DND-41 (cell line): ENCODE data around the gene CLCA1.

Experiments used
- CTCF ChIP-seq: IDR thresholded peaks from 2 replicates; pipeline ENCODE4 v1.5.1; 2012; ENCODE audit warnings: borderline replicate concordance, low read length, moderate library complexity, mild to moderate bottlenecking; ENCODE audit not compliant: poor library complexity, severe bottlenecking; ENCODE audit errors: extremely low read depth
- EZH2 ChIP-seq: IDR thresholded peaks from 3 replicates; pipeline ENCODE4 v1.6.1; 2012; ENCODE audit warnings: borderline replicate concordance, low read depth, mild to moderate bottlenecking, moderate library complexity, low read length, inconsistent platforms; ENCODE audit not compliant: severe bottlenecking

DNA sequence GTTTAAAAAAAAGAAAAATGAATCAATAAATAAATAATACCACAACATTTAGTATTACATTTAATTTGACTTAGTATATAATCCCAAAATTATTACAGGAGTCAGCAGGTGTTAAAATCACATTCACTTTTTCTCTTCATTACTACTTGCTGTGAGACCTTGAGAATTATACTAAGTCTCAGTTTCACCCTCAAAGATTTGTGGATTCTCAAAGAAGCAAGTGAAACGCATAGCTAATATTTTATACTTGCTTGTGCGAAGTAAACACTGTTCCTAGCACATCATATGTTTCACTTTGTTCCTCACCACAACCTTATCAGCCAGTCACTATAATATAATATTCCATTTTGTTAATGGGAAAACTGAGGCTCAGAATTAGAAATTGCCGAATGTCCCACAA lies 4.0 kb downstream of the CLCA1 start:
- TF ChIP-seq EZH2 = no peak
- no peak for TF ChIP-seq CTCF
